WTC11 (cell line): ENCODE data around the gene SSH3. TPM values are rescaled to one million over a fixed set of nuclear protein-coding genes. Genes with fewer than 3 reads are reported as not detected.

Source experiments
- ATAC-seq: fragments of 200-7000 bp; cut with Tn5 transposase; 2 replicates; pipeline ENCODE4 v1.10.0; 2021; ENCODE audit warnings: mild to moderate bottlenecking, moderate library complexity
- CTCF ChIA-PET: fragments of 300-600 bp; sonication (Branson Sonifier 250); formaldehyde crosslinking; loops from one replicate; lab custom pipeline; 2021; ENCODE audit warnings: antibody characterized with exemption; lab: Charles Lee
- POLR2A ChIA-PET: fragments of 350-600 bp; sonication (Branson Sonifier 250); formaldehyde crosslinking; loops from one replicate; lab custom pipeline; 2021; ENCODE audit warnings: antibody characterized with exemption; lab: Charles Lee
- DNase-seq: peaks from one replicate; pipeline ENCODE4 v3.0.0; 2021; ENCODE audit warnings: low spot score
- H3K27ac Mint-ChIP-seq: 2 replicates; pipeline ENCODE4 v1.8.0; 2021; ENCODE audit warnings: mixed read lengths
- H3K27me3 Mint-ChIP-seq: 2 replicates; pipeline ENCODE4 v1.8.0; 2021; ENCODE audit warnings: low read depth, mild to moderate bottlenecking, moderate library complexity, mixed read lengths
- H3K36me3 Mint-ChIP-seq: 2 replicates; pipeline ENCODE4 v1.8.0; 2021; ENCODE audit warnings: mixed read lengths
- H3K4me1 Mint-ChIP-seq: 2 replicates; pipeline ENCODE4 v1.8.0; 2022; ENCODE audit warnings: mixed read lengths
- H3K4me3 Mint-ChIP-seq: 2 replicates; pipeline ENCODE4 v1.8.0; 2021; ENCODE audit warnings: mild to moderate bottlenecking, moderate library complexity, mixed read lengths
- H3K9me3 Mint-ChIP-seq: 2 replicates; pipeline ENCODE4 v1.8.0; 2021; ENCODE audit warnings: mixed read lengths
- ETV6 ChIP-seq: sonication (generic); formaldehyde crosslinking; IDR thresholded peaks from 2 replicates; pipeline ENCODE4 v1.8.1; 2022; ENCODE audit warnings: mild to moderate bottlenecking, missing genetic modification reagents
- FOXJ3 ChIP-seq: sonication (generic); formaldehyde crosslinking; IDR thresholded peaks from 2 replicates; pipeline ENCODE4 v1.9.0; 2021; ENCODE audit warnings: missing genetic modification reagents, mild to moderate bottlenecking, borderline replicate concordance
- FOXP1 ChIP-seq: sonication (generic); formaldehyde crosslinking; IDR thresholded peaks from 2 replicates; pipeline ENCODE4 v1.8.0; 2022; ENCODE audit warnings: missing genetic modification reagents, mild to moderate bottlenecking, moderate library complexity, borderline replicate concordance
- JAZF1 ChIP-seq: fragments of 250-450 bp; sonication (Bioruptor Pico); IDR thresholded peaks from 2 replicates; pipeline ENCODE4 v1.9.0; 2021; ENCODE audit warnings: moderate library complexity, mild to moderate bottlenecking, inconsistent platforms
- JUN ChIP-seq: sonication (generic); formaldehyde crosslinking; IDR thresholded peaks from 2 replicates; pipeline ENCODE4 v1.8.0; 2023; ENCODE audit warnings: mild to moderate bottlenecking, missing genetic modification reagents
- TEAD1 ChIP-seq: sonication (generic); formaldehyde crosslinking; IDR thresholded peaks from 2 replicates; pipeline ENCODE4 v1.8.0; 2022; ENCODE audit warnings: mild to moderate bottlenecking, missing genetic modification reagents
- ZBTB21 ChIP-seq: sonication (generic); formaldehyde crosslinking; IDR thresholded peaks from 2 replicates; pipeline ENCODE4 v1.8.1; 2023; ENCODE audit warnings: mild to moderate bottlenecking, missing genetic modification reagents, borderline replicate concordance
- ZNF396 ChIP-seq: fragments of 250-450 bp; sonication (Bioruptor Pico); IDR thresholded peaks from 2 replicates; pipeline ENCODE4 v1.8.0; 2021; ENCODE audit warnings: mild to moderate bottlenecking, moderate library complexity, borderline replicate concordance
- ZNF671 ChIP-seq: fragments of 250-450 bp; sonication (Bioruptor Pico); IDR thresholded peaks from 2 replicates; pipeline ENCODE4 v1.8.0; 2021; ENCODE audit warnings: mild to moderate bottlenecking
- total RNA-seq: library from RNA; stranded (reverse); gene quantifications from 3 replicates; pipeline ENCODE4 v1.2.3, GENCODE V29; 2021
- TF ChIP-seq, protein P1 (sequence below): sonication (generic); formaldehyde crosslinking; IDR thresholded peaks from 2 replicates; pipeline ENCODE4 v1.8.1; 2022; ENCODE audit warnings: low read depth, missing genetic modification reagents, borderline replicate concordance
- TF ChIP-seq, protein P2 (sequence below): sonication (generic); formaldehyde crosslinking; IDR thresholded peaks from 2 replicates; pipeline ENCODE4 v1.8.0; 2023; ENCODE audit warnings: missing genetic modification reagents, mild to moderate bottlenecking, borderline replicate concordance
- TF ChIP-seq, protein P3 (sequence below): sonication (generic); formaldehyde crosslinking; IDR thresholded peaks from 2 replicates; pipeline ENCODE4 v1.8.0; 2022; ENCODE audit warnings: missing genetic modification reagents
- TF ChIP-seq, protein P4 (sequence below): sonication (generic); formaldehyde crosslinking; conservative IDR thresholded peaks from 2 replicates; pipeline ENCODE4 v1.8.1; 2022; ENCODE audit warnings: mild to moderate bottlenecking, missing genetic modification reagents
- TF ChIP-seq, protein P5 (sequence below): sonication (generic); formaldehyde crosslinking; IDR thresholded peaks from 2 replicates; pipeline ENCODE4 v1.8.0; 2022; ENCODE audit warnings: mild to moderate bottlenecking, missing genetic modification reagents
- TF ChIP-seq, protein P6 (sequence below): sonication (generic); formaldehyde crosslinking; IDR thresholded peaks from 2 replicates; pipeline ENCODE4 v1.8.0; 2023; ENCODE audit warnings: missing genetic modification reagents

The SSH3 gene
- total RNA-seq, 1 experiment from 2014 or later = 42.3 TPM

DNA sequence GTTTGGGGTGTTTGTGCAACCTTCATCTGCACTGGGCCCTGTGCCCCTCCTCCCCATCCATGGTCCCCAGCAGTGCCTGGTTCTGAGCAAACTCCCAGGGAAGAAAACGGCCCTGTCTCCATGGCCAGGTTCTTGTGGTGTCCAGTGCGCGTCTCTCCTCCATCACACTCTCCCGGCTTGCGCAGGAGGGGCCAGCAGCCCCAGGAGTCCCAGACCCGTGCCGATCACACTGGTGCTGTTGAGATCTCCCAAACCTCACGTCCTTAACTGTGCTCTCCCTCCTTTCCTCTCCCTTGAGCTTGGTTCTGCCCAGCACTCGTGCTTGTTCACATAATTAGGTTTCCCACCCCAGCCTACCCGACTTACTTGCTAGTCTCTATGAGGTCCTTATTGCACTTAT lies 48.0 kb upstream of the SSH3 start:
- Mint-ChIP-seq H3K4me1 (no peaks in the 10 kb centered on the region), H3K27me3 (peaks cover 5% of the 10 kb centered on the region), H3K27ac (peak overlapping the region; percentile 27; the same call in 1 of the 2 replicates), H3K9me3 (no peaks in the 10 kb centered on the region), H3K4me3 (no peak overlapping the region), H3K36me3 (peaks cover 61% of the 10 kb centered on the region)
- POLR2A ChIA-PET = no interaction called here
- DNase-seq (no peak), ATAC-seq (no peak)
- CTCF ChIA-PET = interaction anchor here (1.0 kb wide), 1 partner anchor 174 kb away, joined by 3 read pairs; no protein-coding TSS in a partner anchor
- TF ChIP-seq, protein P1, sequence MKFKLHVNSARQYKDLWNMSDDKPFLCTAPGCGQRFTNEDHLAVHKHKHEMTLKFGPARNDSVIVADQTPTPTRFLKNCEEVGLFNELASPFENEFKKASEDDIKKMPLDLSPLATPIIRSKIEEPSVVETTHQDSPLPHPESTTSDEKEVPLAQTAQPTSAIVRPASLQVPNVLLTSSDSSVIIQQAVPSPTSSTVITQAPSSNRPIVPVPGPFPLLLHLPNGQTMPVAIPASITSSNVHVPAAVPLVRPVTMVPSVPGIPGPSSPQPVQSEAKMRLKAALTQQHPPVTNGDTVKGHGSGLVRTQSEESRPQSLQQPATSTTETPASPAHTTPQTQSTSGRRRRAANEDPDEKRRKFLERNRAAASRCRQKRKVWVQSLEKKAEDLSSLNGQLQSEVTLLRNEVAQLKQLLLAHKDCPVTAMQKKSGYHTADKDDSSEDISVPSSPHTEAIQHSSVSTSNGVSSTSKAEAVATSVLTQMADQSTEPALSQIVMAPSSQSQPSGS (CRISPR knock-in tag) = no peak
- no peak for TF ChIP-seq ZNF396 (CRISPR knock-in tag)

DNA sequence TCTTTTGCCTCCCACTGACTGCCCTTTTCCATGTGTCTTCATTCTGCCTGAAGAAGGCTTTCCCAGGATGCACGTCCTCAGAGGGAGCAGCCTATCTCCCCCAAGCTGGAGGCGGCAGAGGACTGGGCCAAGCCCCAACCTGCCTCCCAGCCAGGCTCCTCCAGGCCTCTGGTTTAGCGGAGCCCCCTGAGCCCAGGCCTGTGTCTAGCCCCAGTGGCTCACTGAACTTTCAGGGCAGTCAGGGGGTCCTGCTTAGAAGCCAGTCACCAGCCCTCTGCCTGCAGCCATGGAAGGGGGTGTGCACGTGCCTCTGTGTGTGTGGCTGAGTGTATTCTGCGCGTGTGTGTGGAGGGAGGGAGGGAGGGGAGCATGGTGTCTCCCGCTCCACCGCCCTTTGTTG lies 47.5 kb upstream of the SSH3 start:
- TF ChIP-seq, protein P2, sequence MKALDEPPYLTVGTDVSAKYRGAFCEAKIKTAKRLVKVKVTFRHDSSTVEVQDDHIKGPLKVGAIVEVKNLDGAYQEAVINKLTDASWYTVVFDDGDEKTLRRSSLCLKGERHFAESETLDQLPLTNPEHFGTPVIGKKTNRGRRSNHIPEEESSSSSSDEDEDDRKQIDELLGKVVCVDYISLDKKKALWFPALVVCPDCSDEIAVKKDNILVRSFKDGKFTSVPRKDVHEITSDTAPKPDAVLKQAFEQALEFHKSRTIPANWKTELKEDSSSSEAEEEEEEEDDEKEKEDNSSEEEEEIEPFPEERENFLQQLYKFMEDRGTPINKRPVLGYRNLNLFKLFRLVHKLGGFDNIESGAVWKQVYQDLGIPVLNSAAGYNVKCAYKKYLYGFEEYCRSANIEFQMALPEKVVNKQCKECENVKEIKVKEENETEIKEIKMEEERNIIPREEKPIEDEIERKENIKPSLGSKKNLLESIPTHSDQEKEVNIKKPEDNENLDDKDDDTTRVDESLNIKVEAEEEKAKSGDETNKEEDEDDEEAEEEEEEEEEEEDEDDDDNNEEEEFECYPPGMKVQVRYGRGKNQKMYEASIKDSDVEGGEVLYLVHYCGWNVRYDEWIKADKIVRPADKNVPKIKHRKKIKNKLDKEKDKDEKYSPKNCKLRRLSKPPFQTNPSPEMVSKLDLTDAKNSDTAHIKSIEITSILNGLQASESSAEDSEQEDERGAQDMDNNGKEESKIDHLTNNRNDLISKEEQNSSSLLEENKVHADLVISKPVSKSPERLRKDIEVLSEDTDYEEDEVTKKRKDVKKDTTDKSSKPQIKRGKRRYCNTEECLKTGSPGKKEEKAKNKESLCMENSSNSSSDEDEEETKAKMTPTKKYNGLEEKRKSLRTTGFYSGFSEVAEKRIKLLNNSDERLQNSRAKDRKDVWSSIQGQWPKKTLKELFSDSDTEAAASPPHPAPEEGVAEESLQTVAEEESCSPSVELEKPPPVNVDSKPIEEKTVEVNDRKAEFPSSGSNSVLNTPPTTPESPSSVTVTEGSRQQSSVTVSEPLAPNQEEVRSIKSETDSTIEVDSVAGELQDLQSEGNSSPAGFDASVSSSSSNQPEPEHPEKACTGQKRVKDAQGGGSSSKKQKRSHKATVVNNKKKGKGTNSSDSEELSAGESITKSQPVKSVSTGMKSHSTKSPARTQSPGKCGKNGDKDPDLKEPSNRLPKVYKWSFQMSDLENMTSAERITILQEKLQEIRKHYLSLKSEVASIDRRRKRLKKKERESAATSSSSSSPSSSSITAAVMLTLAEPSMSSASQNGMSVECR (CRISPR knock-in tag) = no peak
- TF ChIP-seq FOXJ3 (CRISPR knock-in tag) (no peak), ZBTB21 (CRISPR knock-in tag) (no peak), ZNF671 (CRISPR knock-in tag) (no peak), ETV6 (CRISPR knock-in tag) (no peak), JUN (CRISPR knock-in tag) (no peak), FOXP1 (CRISPR knock-in tag) (no peak), TEAD1 (CRISPR knock-in tag) (no peak), JAZF1 (no peak)
- TF ChIP-seq, protein P3, sequence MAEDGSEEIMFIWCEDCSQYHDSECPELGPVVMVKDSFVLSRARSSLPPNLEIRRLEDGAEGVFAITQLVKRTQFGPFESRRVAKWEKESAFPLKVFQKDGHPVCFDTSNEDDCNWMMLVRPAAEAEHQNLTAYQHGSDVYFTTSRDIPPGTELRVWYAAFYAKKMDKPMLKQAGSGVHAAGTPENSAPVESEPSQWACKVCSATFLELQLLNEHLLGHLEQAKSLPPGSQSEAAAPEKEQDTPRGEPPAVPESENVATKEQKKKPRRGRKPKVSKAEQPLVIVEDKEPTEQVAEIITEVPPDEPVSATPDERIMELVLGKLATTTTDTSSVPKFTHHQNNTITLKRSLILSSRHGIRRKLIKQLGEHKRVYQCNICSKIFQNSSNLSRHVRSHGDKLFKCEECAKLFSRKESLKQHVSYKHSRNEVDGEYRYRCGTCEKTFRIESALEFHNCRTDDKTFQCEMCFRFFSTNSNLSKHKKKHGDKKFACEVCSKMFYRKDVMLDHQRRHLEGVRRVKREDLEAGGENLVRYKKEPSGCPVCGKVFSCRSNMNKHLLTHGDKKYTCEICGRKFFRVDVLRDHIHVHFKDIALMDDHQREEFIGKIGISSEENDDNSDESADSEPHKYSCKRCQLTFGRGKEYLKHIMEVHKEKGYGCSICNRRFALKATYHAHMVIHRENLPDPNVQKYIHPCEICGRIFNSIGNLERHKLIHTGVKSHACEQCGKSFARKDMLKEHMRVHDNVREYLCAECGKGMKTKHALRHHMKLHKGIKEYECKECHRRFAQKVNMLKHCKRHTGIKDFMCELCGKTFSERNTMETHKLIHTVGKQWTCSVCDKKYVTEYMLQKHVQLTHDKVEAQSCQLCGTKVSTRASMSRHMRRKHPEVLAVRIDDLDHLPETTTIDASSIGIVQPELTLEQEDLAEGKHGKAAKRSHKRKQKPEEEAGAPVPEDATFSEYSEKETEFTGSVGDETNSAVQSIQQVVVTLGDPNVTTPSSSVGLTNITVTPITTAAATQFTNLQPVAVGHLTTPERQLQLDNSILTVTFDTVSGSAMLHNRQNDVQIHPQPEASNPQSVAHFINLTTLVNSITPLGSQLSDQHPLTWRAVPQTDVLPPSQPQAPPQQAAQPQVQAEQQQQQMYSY (CRISPR knock-in tag) = no peak
- TF ChIP-seq, protein P4, sequence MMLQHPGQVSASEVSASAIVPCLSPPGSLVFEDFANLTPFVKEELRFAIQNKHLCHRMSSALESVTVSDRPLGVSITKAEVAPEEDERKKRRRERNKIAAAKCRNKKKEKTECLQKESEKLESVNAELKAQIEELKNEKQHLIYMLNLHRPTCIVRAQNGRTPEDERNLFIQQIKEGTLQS = no peak
- TF ChIP-seq, protein P5, sequence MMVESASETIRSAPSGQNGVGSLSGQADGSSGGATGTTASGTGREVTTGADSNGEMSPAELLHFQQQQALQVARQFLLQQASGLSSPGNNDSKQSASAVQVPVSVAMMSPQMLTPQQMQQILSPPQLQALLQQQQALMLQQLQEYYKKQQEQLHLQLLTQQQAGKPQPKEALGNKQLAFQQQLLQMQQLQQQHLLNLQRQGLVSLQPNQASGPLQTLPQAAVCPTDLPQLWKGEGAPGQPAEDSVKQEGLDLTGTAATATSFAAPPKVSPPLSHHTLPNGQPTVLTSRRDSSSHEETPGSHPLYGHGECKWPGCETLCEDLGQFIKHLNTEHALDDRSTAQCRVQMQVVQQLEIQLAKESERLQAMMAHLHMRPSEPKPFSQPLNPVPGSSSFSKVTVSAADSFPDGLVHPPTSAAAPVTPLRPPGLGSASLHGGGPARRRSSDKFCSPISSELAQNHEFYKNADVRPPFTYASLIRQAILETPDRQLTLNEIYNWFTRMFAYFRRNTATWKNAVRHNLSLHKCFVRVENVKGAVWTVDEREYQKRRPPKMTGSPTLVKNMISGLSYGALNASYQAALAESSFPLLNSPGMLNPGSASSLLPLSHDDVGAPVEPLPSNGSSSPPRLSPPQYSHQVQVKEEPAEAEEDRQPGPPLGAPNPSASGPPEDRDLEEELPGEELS (CRISPR knock-in tag) = no peak
- TF ChIP-seq, protein P6, sequence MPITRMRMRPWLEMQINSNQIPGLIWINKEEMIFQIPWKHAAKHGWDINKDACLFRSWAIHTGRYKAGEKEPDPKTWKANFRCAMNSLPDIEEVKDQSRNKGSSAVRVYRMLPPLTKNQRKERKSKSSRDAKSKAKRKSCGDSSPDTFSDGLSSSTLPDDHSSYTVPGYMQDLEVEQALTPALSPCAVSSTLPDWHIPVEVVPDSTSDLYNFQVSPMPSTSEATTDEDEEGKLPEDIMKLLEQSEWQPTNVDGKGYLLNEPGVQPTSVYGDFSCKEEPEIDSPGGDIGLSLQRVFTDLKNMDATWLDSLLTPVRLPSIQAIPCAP (CRISPR knock-in tag) = no peak

More for the DNA sequence above, 47.5 kb upstream of the SSH3 start:
- peaks cover 57% of the 10 kb centered on the region for H3K36me3 Mint-ChIP-seq
- H3K9me3 Mint-ChIP-seq = no peaks in the 10 kb centered on the region
- ATAC-seq (no peak), DNase-seq (no peak)
- H3K27ac Mint-ChIP-seq = peak overlapping the region; percentile 27; the same call in 1 of the 2 replicates
- no peak overlapping the region for H3K4me3 Mint-ChIP-seq
- ChIA-PET POLR2A (no interaction called here), CTCF (interaction anchor here (1.0 kb wide), 1 partner anchor 175 kb away, joined by 3 read pairs; no protein-coding TSS in a partner anchor)
- no peaks in the 10 kb centered on the region for H3K4me1 Mint-ChIP-seq
- peaks cover 9% of the 10 kb centered on the region for H3K27me3 Mint-ChIP-seq
